ENCODE measurements around the gene AATK.

AATK gene

DNA sequence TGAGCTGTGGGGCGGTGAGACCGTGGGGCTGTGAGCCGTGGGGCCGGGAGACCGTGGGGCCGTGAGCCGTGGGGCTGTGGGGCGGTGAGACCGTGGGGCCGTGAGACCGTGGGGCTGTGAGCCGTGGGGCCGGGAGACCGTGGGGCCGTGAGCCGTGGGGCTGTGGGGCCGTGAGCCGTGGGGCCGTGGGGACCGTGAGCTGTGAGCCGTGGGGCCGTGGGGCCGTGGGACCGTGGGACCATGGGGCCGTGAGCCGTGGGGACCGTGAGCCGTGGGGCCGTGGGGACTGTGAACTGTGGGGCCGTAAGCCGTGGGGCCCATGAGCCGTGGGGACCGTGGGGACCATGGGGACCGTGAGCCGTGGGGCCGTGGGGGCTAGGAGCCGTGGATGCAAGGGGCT lies 25.3 kb downstream of the AATK start:
- no peaks in the 10 kb centered on the region for H3K27me3 ChIP-seq

DNA sequence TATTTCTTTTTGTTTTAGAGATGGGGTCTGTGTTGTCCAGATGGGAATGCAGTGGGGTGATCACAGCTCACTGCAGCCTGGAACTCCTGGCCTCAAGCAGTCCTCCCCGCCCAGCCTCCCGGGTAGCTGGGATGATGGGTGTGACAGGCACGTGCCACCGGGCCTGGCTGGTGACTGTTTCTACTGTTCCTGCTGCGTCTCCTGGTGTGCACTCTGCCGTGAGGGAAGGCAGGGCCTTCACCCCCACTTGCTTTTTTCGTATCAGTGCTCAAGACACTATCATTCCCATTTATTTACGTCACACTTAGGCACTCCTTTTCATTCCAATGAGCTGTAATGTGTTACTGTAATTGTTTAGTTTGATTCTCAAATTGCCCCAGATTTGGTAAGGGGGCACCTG lies 26.0 kb downstream of the AATK start:
- Histone ChIP-seq H3K4me3 (no peak overlapping the region), H3K4me1 (peaks cover 79% of the 10 kb centered on the region), H3K4me2 (peak overlapping the region; percentile 37), H3K9ac (no peak overlapping the region), H3K9me3 (no peaks in the 10 kb centered on the region), H3K27ac (no peak overlapping the region), H3K36me3 (no peaks in the 10 kb centered on the region), H4K20me1 (peaks cover 5% of the 10 kb centered on the region; the same call in 1 of the 2 replicates), H3K27me3 (no peaks in the 10 kb centered on the region)
- TF ChIP-seq Cebpa-rat (IDR thresholded peaks at IDR 0.05), result no peak

More for the DNA sequence above, 25.3 kb downstream of the AATK start:
- H3K4me3 ChIP-seq, result no peak overlapping the region
- H3K9ac ChIP-seq, result no peak overlapping the region
- no peaks in the 10 kb centered on the region for H3K36me3 ChIP-seq
- H4K20me1 ChIP-seq, result no peaks in the 10 kb centered on the region
- no peak for TF ChIP-seq Cebpa-rat (IDR thresholded peaks at IDR 0.05)
- H3K9me3 ChIP-seq, result no peaks in the 10 kb centered on the region
- peak overlapping the region; percentile 91 for H3K4me2 ChIP-seq
- H3K27ac ChIP-seq, result peak overlapping the region; percentile 62; the same call in 1 of the 2 replicates
- H3K4me1 ChIP-seq, result peaks cover 78% of the 10 kb centered on the region

DNA sequence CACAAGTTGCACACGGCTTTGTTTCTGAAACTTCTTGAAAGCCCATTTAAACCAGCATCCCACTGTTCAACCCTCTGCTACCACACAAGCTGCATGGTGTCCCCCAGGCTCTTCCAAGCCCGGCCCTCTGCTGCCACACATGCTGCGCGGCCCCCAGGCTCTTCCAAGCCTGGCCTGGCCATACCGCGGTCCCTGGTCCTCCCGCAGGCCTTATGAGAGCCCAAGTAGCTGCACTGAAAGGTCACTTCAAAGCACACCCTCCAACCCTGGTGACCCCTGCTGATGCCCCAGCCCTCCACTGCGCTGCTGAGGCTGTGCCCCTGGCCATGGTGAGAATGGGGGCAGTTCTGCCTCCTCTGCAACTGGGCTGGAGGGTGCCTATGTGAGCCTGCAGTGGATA lies 26.6 kb downstream of the AATK start:
- Histone ChIP-seq H3K27me3 (no peaks in the 10 kb centered on the region), H3K4me1 (peaks cover 79% of the 10 kb centered on the region), H3K4me2 (peak overlapping the region; percentile 37), H4K20me1 (peaks cover 10% of the 10 kb centered on the region; the same call in 1 of the 2 replicates), H3K36me3 (no peaks in the 10 kb centered on the region), H3K9me3 (no peaks in the 10 kb centered on the region), H3K9ac (no peak overlapping the region), H3K27ac (no peak overlapping the region), H3K4me3 (no peak overlapping the region)
- TF ChIP-seq Cebpa-rat (IDR thresholded peaks at IDR 0.05), result no peak

DNA sequence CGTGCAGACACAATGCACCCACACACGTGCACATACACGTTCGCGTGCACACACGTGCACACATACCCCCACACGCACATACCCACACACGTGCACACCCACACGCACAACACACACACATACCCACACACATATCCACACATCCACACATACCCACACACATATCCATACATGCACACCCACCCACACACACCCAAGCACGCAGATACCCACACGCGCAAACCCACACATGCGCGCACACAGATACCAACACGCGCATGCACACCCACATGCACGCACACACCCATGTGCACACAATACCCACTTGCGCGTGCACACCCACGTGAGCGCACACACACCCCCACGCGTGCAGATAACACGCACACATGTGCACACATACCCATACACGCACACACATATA lies 27.5 kb downstream of the AATK start:
- H3K9ac ChIP-seq, result no peak overlapping the region
- H3K9me3 ChIP-seq, result no peaks in the 10 kb centered on the region
- H3K4me2 ChIP-seq, result no peak overlapping the region
- H3K4me1 ChIP-seq, result peaks cover 79% of the 10 kb centered on the region
- no peaks in the 10 kb centered on the region for H3K27me3 ChIP-seq
- no peak overlapping the region for H3K4me3 ChIP-seq
- no peaks in the 10 kb centered on the region for H3K36me3 ChIP-seq
- no peak for TF ChIP-seq Cebpa-rat (IDR thresholded peaks at IDR 0.05)
- H4K20me1 ChIP-seq, result peaks cover 10% of the 10 kb centered on the region; the same call in 1 of the 2 replicates
- no peak overlapping the region for H3K27ac ChIP-seq

DNA sequence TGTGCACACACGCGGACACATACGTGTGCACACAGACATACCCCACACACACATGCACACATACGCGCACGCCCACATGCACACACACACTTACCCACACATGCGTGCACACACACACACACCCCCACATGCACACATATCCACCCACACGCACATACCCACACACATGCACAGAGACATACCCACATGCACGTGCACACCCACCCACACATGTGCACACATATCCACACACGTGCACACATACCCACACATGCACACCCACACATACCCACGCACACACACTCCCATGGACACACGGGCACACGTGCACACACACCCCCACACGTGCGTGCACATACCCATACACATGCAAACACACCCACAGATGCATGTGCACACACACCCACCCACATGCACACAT lies 27.9 kb downstream of the AATK start:
- H3K4me3 ChIP-seq, result no peak overlapping the region
- peaks cover 10% of the 10 kb centered on the region; the same call in 1 of the 2 replicates for H4K20me1 ChIP-seq
- no peak overlapping the region for H3K4me2 ChIP-seq
- no peak overlapping the region for H3K27ac ChIP-seq
- peaks cover 77% of the 10 kb centered on the region for H3K4me1 ChIP-seq
- no peaks in the 10 kb centered on the region for H3K9me3 ChIP-seq
- no peaks in the 10 kb centered on the region for H3K36me3 ChIP-seq
- no peak for TF ChIP-seq Cebpa-rat (IDR thresholded peaks at IDR 0.05)
- H3K9ac ChIP-seq, result no peak overlapping the region
- H3K27me3 ChIP-seq, result no peaks in the 10 kb centered on the region

DNA sequence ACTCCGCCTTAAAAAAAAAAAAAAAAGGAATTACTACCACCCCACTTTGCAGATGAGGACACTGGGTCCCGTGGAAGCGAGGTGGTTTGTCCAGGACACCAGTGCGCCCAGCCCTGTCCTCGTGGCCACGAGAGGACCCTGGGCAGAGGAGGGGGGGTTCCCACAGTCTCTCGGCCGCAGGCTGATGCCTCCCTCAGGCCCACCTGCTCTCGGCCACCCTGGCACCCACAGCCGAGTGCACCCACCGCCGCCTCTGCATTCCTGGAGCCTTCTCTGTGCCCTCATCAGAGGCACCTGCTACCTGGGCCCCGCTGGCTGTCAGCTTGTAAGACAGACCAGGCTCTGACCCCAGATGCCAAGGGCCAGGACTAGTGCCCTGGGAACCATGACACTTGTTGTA lies 28.8 kb downstream of the AATK start:
- Histone ChIP-seq H4K20me1 (peaks cover 10% of the 10 kb centered on the region; the same call in 1 of the 2 replicates), H3K36me3 (no peaks in the 10 kb centered on the region), H3K9me3 (no peaks in the 10 kb centered on the region), H3K27me3 (no peaks in the 10 kb centered on the region), H3K4me1 (peaks cover 69% of the 10 kb centered on the region), H3K27ac (no peak overlapping the region), H3K4me2 (no peak overlapping the region; the same call in 1 of the 2 replicates), H3K4me3 (no peak overlapping the region), H3K9ac (no peak overlapping the region)
- no peak for TF ChIP-seq Cebpa-rat (IDR thresholded peaks at IDR 0.05)

DNA sequence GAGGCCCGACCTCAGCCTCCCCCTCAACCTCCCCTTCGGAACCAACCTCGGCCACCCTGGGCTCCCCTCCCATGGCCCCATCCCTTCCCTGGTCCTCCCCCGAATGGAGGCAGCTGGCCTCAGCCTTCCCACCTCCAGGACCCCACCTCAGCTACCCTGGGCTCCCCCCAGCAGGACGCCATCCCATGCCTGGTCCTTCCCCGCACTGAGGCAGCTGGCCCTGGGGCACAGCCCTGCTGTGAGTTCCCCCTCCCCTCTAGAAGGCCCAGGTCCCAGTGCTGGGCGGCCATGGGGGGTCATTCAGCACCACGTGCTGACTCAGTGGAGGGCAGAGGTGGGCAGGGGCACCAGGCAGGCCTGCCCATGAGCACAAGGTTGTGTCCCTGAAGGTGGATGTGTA lies 29.7 kb downstream of the AATK start:
- no peaks in the 10 kb centered on the region for H3K27me3 ChIP-seq
- H3K9ac ChIP-seq, result no peak overlapping the region
- H3K4me1 ChIP-seq, result peaks cover 66% of the 10 kb centered on the region
- H3K9me3 ChIP-seq, result no peaks in the 10 kb centered on the region
- H3K27ac ChIP-seq, result peak overlapping the region; percentile 49; the same call in 1 of the 2 replicates
- no peak overlapping the region for H3K4me3 ChIP-seq
- TF ChIP-seq Cebpa-rat (IDR thresholded peaks at IDR 0.05), result no peak
- H3K4me2 ChIP-seq, result peak overlapping the region; percentile 80
- no peaks in the 10 kb centered on the region for H3K36me3 ChIP-seq
- peaks cover 10% of the 10 kb centered on the region; the same call in 1 of the 2 replicates for H4K20me1 ChIP-seq

DNA sequence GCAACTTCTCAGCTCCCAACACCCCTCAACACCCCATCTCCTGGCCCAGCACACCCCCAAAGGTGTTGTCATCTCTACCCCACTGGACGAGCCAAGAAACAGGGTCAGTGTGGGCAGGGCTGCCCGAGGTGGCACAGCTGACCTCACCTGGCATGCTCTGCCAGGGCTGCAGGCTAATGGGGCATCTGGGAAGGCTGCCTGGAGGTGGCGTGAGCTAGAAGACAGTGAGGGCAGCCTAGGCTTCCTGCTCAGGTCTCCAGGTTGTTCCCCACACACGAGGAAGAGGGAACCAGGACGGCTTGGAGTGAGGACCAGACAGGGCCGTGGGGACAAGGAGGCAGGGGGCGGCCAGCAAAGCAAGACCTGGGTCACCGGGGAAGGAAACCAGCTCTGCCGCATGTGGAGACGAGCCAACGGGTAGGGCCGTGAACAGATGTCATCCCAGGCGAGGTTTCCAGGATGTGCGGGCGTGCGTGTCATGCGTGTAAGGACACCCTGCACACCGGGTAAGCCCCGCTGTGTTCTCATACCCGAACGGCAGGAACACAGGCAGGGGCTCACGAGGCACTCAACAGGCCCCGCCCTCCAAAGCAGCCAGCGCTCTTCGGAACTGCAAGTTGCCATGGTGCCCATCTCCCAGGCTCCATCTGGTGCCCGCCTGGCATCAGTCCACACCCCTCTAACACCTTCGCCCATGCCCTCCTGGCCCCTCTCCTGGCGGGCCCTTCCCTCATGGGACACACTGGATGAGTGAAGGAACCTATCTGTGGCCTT lies 30.3 kb downstream of the AATK start:
- H3K27ac ChIP-seq, result peak overlapping the region; percentile 49; the same call in 1 of the 2 replicates
- H3K4me1 ChIP-seq, result peaks cover 60% of the 10 kb centered on the region
- H3K4me2 ChIP-seq, result peak overlapping the region; percentile 80
- H3K9ac ChIP-seq, result no peak overlapping the region
- H3K4me3 ChIP-seq, result no peak overlapping the region
- H3K9me3 ChIP-seq, result no peaks in the 10 kb centered on the region
- TF ChIP-seq Cebpa-rat (IDR thresholded peaks at IDR 0.05), result no peak
- H3K36me3 ChIP-seq, result no peaks in the 10 kb centered on the region
- H3K27me3 ChIP-seq, result no peaks in the 10 kb centered on the region
- peaks cover 10% of the 10 kb centered on the region; the same call in 1 of the 2 replicates for H4K20me1 ChIP-seq

DNA sequence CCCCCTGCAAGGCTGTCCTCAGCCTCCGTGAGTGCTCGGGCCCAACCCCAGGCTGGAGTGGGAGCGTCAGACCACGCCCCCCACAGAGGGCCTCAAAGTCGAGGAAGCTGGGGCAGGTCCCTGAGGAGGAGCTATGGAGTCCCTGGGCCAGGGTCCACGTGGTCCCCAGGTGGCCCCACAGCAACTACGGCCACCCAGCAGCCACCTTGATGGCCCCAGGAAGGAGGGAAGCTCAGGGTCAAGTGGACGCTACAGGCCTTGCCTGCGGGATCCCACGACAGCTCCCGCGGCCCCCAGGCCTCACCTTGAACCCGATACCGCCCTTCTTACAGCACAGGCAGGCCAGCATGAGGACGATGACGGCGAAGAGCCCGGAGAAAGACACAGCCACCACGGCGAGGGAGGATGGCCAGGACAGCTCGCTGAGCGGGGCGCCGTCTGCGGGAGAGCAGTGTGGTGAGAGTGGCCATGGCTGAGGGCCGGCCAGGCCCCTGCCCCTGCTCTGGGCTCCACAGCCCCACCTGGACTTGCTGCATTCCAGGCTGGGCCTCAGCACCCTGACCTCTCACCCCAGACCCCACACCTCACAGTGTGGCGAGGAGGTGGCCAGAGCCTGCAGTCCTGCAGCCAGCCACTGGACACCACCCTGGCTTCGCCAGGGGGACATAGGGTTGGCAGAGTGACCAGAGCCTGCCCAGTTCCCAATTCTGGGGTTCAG lies 31.8 kb downstream of the AATK start:
- no peaks in the 10 kb centered on the region for H3K36me3 ChIP-seq
- H3K4me3 ChIP-seq, result no peak overlapping the region
- no peak overlapping the region for H3K9ac ChIP-seq
- H4K20me1 ChIP-seq, result peaks cover 10% of the 10 kb centered on the region; the same call in 1 of the 2 replicates
- no peaks in the 10 kb centered on the region for H3K9me3 ChIP-seq
- no peak for TF ChIP-seq Cebpa-rat (IDR thresholded peaks at IDR 0.05)
- H3K27me3 ChIP-seq, result no peaks in the 10 kb centered on the region
- no peak overlapping the region for H3K27ac ChIP-seq
- H3K4me1 ChIP-seq, result peaks cover 58% of the 10 kb centered on the region
- H3K4me2 ChIP-seq, result peak overlapping the region; percentile 80
